Choroid plexus epithelial cell (primary cell): ENCODE results near the gene FGF23.

ENCODE experiments used
- DNase-seq: peaks from one replicate; pipeline ENCODE4 v3.0.0-alpha.2; 2010; ENCODE audit warnings: low read depth
- H3K4me3 ChIP-seq: 2 replicates; pipeline ENCODE4 v1.5.1; 2011; ENCODE audit warnings: low read depth, mild to moderate bottlenecking, control low read depth, low read length, moderate library complexity
- TF ChIP-seq, protein P1 (sequence below): conservative IDR thresholded peaks from 2 replicates; pipeline ENCODE4 v1.5.1; 2011; ENCODE audit warnings: low read depth, mild to moderate bottlenecking, control low read depth, inconsistent platforms, low read length, moderate library complexity

The FGF23 gene

DNA sequence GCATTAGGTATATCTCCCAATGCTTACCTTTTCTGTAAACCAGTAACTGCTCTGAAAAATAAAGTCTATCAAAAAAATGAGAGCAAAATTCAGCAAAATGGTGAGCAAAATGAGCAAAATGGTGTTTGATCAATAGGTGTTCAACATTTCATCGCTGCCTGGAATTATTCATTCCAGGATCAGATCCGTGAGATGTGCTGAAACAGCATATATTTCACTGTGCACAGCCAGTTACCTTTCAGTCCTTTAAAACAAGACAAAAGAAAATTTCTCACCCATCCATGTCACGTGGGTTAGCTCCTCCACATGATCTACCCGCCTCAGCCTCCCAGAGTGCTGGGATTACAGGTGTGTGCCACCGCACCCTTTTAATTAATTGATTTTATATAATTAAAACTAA, 8.1 kb upstream of the FGF23 start:
- H3K4me3 ChIP-seq = no peak overlapping the region
- TF ChIP-seq, protein P1, sequence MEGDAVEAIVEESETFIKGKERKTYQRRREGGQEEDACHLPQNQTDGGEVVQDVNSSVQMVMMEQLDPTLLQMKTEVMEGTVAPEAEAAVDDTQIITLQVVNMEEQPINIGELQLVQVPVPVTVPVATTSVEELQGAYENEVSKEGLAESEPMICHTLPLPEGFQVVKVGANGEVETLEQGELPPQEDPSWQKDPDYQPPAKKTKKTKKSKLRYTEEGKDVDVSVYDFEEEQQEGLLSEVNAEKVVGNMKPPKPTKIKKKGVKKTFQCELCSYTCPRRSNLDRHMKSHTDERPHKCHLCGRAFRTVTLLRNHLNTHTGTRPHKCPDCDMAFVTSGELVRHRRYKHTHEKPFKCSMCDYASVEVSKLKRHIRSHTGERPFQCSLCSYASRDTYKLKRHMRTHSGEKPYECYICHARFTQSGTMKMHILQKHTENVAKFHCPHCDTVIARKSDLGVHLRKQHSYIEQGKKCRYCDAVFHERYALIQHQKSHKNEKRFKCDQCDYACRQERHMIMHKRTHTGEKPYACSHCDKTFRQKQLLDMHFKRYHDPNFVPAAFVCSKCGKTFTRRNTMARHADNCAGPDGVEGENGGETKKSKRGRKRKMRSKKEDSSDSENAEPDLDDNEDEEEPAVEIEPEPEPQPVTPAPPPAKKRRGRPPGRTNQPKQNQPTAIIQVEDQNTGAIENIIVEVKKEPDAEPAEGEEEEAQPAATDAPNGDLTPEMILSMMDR = no peak
- no peak for DNase-seq

DNA sequence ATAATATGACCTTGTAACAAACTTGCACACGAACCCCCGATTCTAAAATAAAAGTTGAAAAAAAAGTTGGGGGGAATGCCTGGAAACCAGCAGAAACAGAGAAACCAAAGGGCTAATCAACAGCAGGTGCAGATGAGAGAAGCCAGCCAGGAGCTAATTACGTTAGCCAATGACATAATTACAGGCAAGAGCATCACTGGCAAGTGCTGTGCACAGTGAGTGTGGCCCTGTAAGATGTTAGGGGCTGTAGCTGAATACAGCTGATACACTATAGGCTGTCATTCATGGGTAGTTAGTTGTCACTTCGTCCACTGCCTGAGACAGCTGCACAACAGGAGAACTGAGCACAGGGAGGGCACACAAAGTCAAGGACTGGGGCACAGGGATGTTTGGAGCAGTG, 7.3 kb upstream of the FGF23 start:
- TF ChIP-seq, protein P1 = no peak
- H3K4me3 ChIP-seq = no peak overlapping the region
- no peak for DNase-seq

DNA sequence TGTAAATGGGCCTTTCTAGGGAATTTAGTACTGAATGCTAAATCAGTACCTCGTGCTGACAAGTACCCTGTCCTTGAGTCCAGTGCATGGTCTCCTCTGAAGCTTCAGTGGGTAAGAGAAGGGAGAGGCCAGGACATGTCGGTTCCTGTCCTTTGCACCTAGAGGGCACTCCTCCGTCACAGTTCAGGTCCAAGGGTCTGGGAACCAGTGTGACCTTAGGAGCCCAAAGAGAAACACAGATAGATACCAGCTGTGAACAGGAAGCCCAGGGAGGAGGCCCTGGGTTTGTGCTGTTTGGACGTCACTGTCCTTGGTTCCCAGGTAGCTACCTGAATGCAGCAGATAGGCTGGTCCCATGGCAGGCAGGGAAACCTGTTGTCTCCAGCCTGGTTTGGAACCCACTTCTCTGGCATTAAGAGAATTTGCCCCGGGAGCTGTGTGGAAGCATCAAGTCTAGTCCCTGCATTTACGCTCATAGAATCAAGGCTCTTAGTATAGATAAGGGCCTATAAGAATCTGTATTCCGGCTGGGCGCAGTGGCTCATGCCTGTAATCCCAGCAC, 3.9 kb upstream of the FGF23 start:
- no peak overlapping the region for H3K4me3 ChIP-seq
- DNase-seq = no peak
- TF ChIP-seq, protein P1 = no peak

DNA sequence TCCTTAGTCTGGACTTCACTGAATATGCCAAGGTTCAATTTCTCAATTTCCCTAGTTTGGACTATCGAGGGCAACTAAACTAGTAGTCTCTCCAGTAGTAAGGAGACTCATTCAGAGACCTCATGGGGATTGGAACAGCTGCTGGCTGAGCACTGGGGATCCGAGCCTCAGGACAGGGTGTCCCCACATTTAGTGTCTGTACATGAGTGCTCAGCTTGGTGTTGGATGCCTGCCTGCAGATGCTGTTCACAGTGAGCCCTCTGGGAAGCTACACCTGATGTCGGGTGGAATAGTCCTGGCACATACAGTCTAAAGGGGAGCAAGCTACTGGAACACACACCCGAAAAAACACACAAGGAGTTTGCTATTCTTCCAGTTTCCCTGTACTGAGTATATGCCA, 820 bp upstream of the FGF23 start:
- TF ChIP-seq, protein P1 = no peak
- DNase-seq = no peak
- H3K4me3 ChIP-seq = no peak overlapping the region

DNA sequence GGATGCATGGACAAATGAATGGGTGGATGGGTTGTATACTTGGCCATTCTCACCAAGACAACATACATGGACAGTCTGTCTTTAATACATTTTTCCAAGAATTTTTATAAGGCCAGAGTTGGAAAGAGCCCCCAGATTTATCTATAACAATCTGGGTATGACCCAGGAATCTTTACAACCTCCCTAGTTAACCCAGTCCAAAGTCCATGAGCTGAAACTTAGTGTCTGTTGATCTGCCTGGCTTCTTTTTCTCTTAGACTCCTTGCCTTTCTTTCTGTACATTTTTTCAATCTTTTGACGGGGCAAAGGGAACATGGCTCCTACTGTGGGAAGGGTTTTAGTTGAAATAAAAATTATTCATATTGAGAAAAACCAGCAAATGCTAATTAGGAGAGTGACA, 740 bp downstream of the FGF23 start:
- DNase-seq = no peak
- no peak overlapping the region for H3K4me3 ChIP-seq
- TF ChIP-seq, protein P1 = no peak

DNA sequence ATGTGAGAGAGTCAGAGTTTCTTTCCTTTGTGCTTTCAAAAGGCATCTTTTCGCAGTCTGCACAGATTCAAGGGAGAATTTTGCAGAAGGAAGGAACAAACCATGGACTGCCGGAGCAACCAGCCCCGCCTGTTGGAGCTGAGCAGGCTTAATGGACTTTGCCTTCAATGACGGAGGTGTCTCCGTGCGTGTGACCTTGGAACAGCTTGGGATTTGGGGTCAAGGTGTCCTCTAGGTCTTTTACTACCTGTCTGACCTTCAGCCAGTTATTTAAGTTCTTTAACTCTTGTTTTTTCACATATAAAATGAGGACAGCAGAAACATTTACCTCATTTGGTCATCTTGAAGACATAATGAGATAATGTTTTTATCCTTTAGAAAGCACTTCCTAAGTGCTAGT, 4.1 kb downstream of the FGF23 start:
- H3K4me3 ChIP-seq = no peak overlapping the region
- DNase-seq = no peak
- TF ChIP-seq, protein P1 = no peak

DNA sequence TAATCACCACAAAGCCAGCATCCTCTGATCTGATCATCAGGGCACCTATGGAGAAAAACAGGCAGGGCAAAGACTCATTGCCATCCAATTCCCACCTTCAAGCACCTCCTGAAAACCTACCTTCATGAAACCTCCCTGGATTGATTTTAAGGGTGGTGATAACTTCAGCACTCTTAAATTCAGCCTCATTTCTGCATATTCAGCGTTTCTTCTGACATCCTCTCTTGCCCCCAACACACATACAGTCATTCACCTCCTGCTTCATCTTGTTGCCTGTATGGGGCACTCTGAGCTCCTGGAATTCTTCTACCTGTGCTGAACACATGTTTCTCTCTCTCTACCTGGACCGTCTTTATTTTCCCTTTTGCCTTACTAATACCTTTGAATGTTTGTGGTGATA, 6.9 kb downstream of the FGF23 start:
- DNase-seq = no peak
- no peak overlapping the region for H3K4me3 ChIP-seq
- TF ChIP-seq, protein P1 = no peak
